PFSK-1 (cell line): ENCODE data around the gene COL18A1.

Experiments used
- FOXP2 ChIP-seq: optimal IDR thresholded peaks from 2 replicates; pipeline ENCODE3; 2011; ENCODE audit warnings: borderline replicate concordance, control low read depth, inconsistent platforms; ENCODE audit not compliant: insufficient read depth; ENCODE audit errors: extremely low read length, extremely low read depth
- POLR2AphosphoS5 ChIP-seq: IDR thresholded peaks from 2 replicates; pipeline ENCODE4 v1.6.1; 2012; ENCODE audit warnings: low read depth, mild to moderate bottlenecking, control low read depth, low read length, moderate library complexity
- REST ChIP-seq, 2 experiments: IDR thresholded peaks; 2 replicates each; pipeline versions ENCODE4 v1.6.1 to v1.8.0; 2011 to 2012; ENCODE audit warnings: low read depth in 2 of 2, low read length in 2 of 2, control low read depth in 1 of 2, inconsistent platforms in 1 of 2, mild to moderate bottlenecking in 1 of 2, moderate library complexity in 1 of 2; ENCODE audit not compliant: insufficient read depth in 1 of 2
- SIN3A ChIP-seq: IDR thresholded peaks from 2 replicates; pipeline ENCODE4 v1.6.1; 2012; ENCODE audit warnings: mild to moderate bottlenecking, low read length, moderate library complexity, borderline replicate concordance; ENCODE audit not compliant: insufficient read depth
- TAF1 ChIP-seq: IDR thresholded peaks from 2 replicates; pipeline ENCODE4 v1.6.1; 2012; ENCODE audit warnings: low read length, control low read depth, borderline replicate concordance; ENCODE audit not compliant: insufficient read depth

COL18A1 gene

DNA sequence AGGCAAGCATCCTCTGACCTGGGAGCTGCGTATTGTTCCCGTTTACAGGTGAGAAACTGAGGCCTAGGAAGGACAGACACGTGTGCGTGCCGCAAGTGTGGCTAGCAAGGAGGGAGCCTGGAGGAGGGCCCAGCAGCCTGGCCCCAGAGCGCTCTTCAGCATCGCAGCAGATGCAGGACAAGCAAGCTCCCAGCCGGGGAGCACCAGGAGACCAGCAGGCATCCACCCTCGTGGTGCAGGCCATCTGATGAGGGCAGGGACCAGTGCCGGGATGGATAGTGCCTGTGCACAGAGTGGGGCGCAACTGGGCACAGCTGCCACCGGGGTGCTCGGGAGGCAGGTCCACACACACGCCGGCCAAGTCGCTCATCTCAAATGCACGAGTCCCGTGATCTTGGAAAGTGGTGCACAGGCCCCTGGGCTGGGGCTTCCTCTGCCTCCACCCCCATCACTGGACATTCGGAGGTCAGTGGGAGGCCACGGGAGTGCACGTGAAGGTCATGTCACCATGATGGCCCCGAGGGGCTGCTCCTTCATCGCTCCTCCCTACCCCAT is 55.1 kb downstream of the COL18A1 start:
- no peak for TF ChIP-seq FOXP2

DNA sequence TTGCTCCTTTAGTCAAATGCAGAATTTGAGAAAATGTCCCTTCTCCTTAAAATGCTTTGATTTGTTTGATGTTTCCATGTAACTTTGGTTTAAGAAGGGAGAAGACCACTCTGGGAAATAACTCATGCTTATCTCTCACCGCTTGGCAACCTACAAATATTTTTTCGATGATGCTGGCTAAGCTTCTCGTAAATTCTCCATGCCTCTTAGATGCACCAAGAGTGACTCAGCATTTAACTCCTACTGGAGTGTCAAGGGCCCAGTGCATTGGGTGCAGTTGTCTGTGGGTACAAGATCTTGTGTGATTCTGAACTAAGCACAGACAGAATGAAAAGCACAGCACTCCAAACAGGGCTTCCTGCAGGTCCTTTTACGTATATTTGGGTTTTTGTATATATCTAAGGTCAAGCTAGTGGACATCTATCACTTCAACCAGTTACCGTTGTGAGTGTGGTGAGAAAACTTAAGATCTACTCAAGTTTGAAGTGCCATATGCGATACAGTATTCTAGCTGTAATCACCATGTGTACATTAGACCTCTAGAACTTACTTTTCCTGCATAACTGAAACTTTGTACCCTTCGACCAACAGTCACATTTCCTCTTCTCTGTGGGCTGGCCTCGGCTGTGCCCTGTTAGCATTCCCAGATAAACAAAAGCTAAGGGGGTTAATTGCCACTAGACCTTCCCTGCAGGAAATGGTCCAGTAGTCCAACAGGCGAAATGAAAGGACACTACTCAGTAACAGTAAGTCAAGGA is 55.8 kb downstream of the COL18A1 start:
- TF ChIP-seq TAF1 (no peak), SIN3A (no peak), FOXP2 (no peak), POLR2AphosphoS5 (no peak), REST (IDR thresholded peaks at IDR 0.05; ENCODE audit: insufficient read depth in 1 of 2, low read depth in 2 of 2, low read length in 2 of 2) (no peak)

DNA sequence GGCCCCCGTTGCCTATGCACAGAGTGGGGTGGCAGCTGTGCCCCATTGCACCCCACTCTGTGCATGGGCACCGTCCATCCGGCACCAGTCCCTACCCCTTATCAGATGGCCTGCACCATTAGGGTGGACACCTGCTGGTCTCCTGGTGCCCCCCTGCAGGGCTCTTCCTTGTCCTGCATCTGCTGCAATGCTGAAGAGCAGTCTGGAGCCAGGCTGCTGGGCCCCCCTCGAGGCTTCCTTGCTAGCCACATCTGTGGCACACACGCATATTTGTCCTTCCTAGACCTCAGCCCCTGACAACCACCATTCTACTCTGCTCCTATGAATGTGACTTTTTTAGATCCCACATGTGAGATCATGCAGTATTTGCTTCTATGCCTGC is 56.4 kb downstream of the COL18A1 start:
- TF ChIP-seq REST (IDR thresholded peaks at IDR 0.05; ENCODE audit: insufficient read depth in 1 of 2, low read depth in 2 of 2, low read length in 2 of 2) (no peak), POLR2AphosphoS5 (no peak), TAF1 (no peak), SIN3A (no peak), FOXP2 (no peak)

DNA sequence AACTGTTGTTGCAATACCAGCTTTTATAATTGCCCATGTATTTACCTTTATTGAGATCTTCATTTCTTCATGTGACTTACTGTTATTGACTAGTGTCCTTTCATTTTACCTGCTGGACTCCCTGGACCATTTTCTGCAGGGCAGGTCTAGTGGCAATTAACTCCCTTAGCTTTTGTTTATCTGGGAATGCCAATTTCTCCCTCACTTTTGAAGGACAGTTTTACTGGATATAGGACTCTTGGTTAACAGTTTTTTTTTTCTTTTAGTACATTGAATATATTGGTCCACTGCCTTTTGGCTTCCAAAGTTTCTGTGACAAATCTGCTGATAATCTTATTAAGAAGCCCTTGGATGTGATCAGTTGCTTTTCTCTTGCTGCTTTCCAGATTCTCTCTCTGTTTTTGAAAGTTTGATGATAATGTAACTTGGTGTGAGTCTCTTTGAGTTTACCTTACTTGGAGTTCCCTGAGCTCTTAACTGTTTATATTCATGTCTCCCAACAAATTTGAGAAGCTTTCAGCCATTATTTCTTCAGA is 56.9 kb downstream of the COL18A1 start:
- TF ChIP-seq REST (IDR thresholded peaks at IDR 0.05; ENCODE audit: insufficient read depth in 1 of 2, low read depth in 2 of 2, low read length in 2 of 2), result no peak
- TF ChIP-seq TAF1, result no peak
- TF ChIP-seq SIN3A, result no peak

DNA sequence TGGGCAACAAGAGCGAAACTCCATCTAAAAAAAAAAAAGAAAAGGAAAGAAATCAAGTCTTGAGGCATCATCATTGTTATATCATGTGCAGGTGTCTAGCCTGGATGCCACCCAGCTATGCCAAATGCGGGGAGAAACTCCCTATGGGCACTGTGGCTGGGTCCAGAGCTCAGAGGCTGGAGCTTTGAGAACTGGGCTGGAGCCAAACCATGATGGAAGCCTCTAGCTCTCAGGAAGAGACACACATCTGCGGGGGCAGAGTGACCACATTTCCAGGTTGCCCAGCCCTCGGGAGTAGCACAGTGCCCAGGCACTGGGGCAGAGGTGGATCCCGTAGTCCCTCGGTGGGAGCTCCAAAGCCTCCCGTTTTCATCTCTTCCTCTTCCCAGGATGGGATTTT is 58.9 kb downstream of the COL18A1 start:
- TF ChIP-seq SIN3A, result no peak
- TF ChIP-seq POLR2AphosphoS5, result no peak
- TF ChIP-seq FOXP2, result no peak
- no peak for TF ChIP-seq TAF1
- no peak for TF ChIP-seq REST (IDR thresholded peaks at IDR 0.05; ENCODE audit: insufficient read depth in 1 of 2, low read depth in 2 of 2, low read length in 2 of 2)
